ENCODE measurements around the gene KRT31.

- TF ChIP-seq CTCF (IDR thresholded peaks at IDR 0.05) (no peak), POLR2A (IDR thresholded peaks at IDR 0.05) (no peak)
These were observed 1.1 kb downstream of the KRT31 start for GRCh38 chr17:41396340-41396739.

All from Peyer's patch (tissue), 4 donors.